Epithelial cell of prostate (primary cell): Measurements from ENCODE around the gene CDK4.
A peak's percentile ranks its signal among the peaks of the same experiment; 100 is the strongest.

Source experiments
- DNase-seq: peaks from one replicate; pipeline ENCODE4 v3.0.0-alpha.2; 2011; ENCODE audit warnings: low read depth, low spot score
- H3K27ac ChIP-seq: fragments of 450-650 bp; 2 replicates; pipeline ENCODE4 v1.5.1; 2017; ENCODE audit warnings: mild to moderate bottlenecking

CDK4 gene

GRCh38 chr12:57758552-57759359 is 6.6 kb upstream of the CDK4 start:
- H3K27ac ChIP-seq: no peak overlapping the region
- no peak for DNase-seq

- DNase-seq: no peak
- H3K27ac ChIP-seq: no peak overlapping the region
Observed at GRCh38 chr12:57757771-57758170, 5.7 kb upstream of the CDK4 start.

- no peak overlapping the region for H3K27ac ChIP-seq
- DNase-seq: no peak
Observed at GRCh38 chr12:57756406-57757341, 4.6 kb upstream of the CDK4 start.

- no peak for DNase-seq
- H3K27ac ChIP-seq: peak overlapping the region; percentile 52
Observed at GRCh38 chr12:57755454-57756372, 3.6 kb upstream of the CDK4 start.

GRCh38 chr12:57755194-57755453 is 3.0 kb upstream of the CDK4 start:
- H3K27ac ChIP-seq: peak overlapping the region; percentile 52
- DNase-seq: no peak

- DNase-seq: peak; percentile 39
- peak within 1 kb of the TSS; percentile 52 for H3K27ac ChIP-seq
Observed at GRCh38 chr12:57754411-57755193, 2.5 kb upstream of the CDK4 start, which contains the start of gene MARCHF9. Gene MARCHF9 (plus strand): TSS chr12:57755103. CDS start chr12:57755529, 426 bp downstream.

GRCh38 chr12:57753756-57754337 is 1.7 kb upstream of the CDK4 start:
- DNase-seq: no peak
- peak overlapping the region; percentile 52 for H3K27ac ChIP-seq

GRCh38 chr12:57752668-57753000 is 524 bp upstream of the CDK4 start:
- H3K27ac ChIP-seq: peak overlapping the region; percentile 61

GRCh38 chr12:57751432-57751787 is 700 bp downstream of the CDK4 start:
- no peak for DNase-seq
- peak overlapping the region; percentile 61 for H3K27ac ChIP-seq

More at GRCh38 chr12:57752668-57753000, 524 bp upstream of the CDK4 start:
- DNase-seq: no peak

- DNase-seq: no peak
- peak overlapping the region; percentile 61 for H3K27ac ChIP-seq
Observed at GRCh38 chr12:57750561-57751431, 1.3 kb downstream of the CDK4 start.

GRCh38 chr12:57749061-57749460 is 3.0 kb downstream of the CDK4 start:
- DNase-seq: no peak
- H3K27ac ChIP-seq: no peak overlapping the region

- peak overlapping the region; percentile 91 for H3K27ac ChIP-seq
- DNase-seq: no peak
Observed at GRCh38 chr12:57746025-57746424, 6.1 kb downstream of the CDK4 start.

GRCh38 chr12:57745485-57745881 is 6.6 kb downstream of the CDK4 start:
- peak overlapping the region; percentile 91 for H3K27ac ChIP-seq
- no peak for DNase-seq

GRCh38 chr12:57744777-57745484 is 7.2 kb downstream of the CDK4 start, which contains the start of gene TSPAN31:
Gene TSPAN31 (plus strand): TSS chr12:57745039. CDS start chr12:57745155, 116 bp downstream.
- peak within 1 kb of the TSS; percentile 91 for H3K27ac ChIP-seq
- peak; percentile 93 for DNase-seq

GRCh38 chr12:57744194-57744776 is 7.8 kb downstream of the CDK4 start:
- H3K27ac ChIP-seq: peak overlapping the region; percentile 91
- no peak for DNase-seq

- no peak for DNase-seq
- H3K27ac ChIP-seq: no peak overlapping the region
Observed at GRCh38 chr12:57743769-57744168, 8.3 kb downstream of the CDK4 start.
